Omental fat pad (tissue), 4 donors: ENCODE results near the gene CD47. TPM values are rescaled to one million over a fixed set of nuclear protein-coding genes. Genes with fewer than 3 reads are reported as not detected.

Experiments
- ATAC-seq: fragments of 150-250 bp; one replicate; pipeline ENCODE4 v1.9.1; 2016; ENCODE audit warnings: mild to moderate bottlenecking, moderate library complexity; ENCODE audit not compliant: low FRiP score
- DNase-seq: peaks from one replicate; pipeline ENCODE4 v3.0.0-alpha.2; 2019; ENCODE audit warnings: low spot score
- total RNA-seq, 4 donors: library from RNA; depleted of rRNA; stranded (reverse); fragments of >200 nt; gene quantifications; one replicate each; pipeline ENCODE4 v1.1.0, GENCODE V29; 2016
- TF ChIP-seq, protein P1 (sequence below), 3 donors: fragments of 450-650 bp; IDR thresholded peaks; one replicate each; pipeline ENCODE4 v1.5.1; 2016 to 2017; ENCODE audit warnings: antibody characterized with exemption in 3 of 3, mild to moderate bottlenecking in 3 of 3, moderate library complexity in 2 of 3

Gene CD47
- total RNA-seq, 4 donors from 2014 or later, result 42.7 to 58.7 (median 56.0) TPM

DNA sequence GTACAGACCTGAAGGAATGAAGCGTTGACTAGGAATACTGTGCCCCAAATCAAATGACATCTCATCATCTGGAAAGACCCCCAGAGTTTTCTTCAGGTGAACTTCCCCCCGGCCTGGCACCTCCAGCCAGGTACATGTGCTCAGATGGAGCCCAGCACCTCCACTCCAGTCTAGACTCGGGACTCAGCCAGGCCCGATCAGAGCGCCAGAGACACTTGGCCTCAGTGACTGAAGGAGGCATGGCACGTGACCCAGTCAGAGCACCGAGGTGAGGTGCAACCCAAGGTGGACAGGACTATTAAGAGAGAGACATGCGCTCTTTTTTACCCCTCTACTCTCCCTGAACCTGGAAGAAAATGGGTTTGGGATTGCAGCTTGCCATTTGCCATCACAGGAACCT, 48.5 kb downstream of the CD47 start:
- ATAC-seq (no peak), DNase-seq (no peak)
- TF ChIP-seq, protein P1, sequence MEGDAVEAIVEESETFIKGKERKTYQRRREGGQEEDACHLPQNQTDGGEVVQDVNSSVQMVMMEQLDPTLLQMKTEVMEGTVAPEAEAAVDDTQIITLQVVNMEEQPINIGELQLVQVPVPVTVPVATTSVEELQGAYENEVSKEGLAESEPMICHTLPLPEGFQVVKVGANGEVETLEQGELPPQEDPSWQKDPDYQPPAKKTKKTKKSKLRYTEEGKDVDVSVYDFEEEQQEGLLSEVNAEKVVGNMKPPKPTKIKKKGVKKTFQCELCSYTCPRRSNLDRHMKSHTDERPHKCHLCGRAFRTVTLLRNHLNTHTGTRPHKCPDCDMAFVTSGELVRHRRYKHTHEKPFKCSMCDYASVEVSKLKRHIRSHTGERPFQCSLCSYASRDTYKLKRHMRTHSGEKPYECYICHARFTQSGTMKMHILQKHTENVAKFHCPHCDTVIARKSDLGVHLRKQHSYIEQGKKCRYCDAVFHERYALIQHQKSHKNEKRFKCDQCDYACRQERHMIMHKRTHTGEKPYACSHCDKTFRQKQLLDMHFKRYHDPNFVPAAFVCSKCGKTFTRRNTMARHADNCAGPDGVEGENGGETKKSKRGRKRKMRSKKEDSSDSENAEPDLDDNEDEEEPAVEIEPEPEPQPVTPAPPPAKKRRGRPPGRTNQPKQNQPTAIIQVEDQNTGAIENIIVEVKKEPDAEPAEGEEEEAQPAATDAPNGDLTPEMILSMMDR (IDR thresholded peaks at IDR 0.05), result no peak

DNA sequence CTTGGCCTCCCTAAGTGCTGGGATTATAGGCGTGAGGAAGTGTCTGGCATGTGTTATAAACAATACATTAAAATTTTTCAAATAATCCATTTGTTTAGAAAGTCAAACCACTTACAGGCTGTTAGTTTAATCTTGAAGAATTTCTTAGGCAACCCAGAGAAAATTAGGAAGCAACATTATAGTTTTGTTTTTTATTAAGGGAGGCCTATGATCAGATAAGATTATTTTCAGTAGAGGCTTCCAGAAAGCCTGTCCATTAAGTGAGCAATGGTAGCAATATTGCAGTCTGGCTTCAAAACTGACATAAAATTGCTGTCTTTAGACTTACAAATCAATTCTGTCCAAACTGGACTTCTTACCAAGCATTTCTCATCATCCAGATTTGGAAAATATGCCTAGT, 49.6 kb downstream of the CD47 start:
- TF ChIP-seq, protein P1 (IDR thresholded peaks at IDR 0.05), result no peak
- ATAC-seq, result peak; percentile 19

DNA sequence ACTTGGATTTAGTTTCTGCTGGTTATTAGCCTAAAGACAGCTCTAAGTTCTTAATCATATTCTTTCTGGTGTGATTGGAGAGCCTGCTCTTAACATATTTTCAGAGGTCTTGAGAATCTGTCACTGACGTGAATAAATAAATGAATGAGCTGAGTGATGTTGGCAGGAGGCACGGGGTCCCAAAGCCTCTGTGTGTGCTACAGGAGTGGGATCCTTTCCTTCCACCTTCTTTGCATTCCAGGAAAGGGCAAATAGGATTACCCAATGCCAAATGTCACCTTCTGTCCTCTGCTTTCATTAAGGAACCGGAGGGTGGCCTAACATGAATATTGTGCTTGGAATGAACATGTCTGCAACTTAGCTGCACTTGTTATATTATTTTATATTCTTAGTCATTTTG, 53.1 kb downstream of the CD47 start:
- DNase-seq (no peak), ATAC-seq (no peak)

More for the DNA sequence above, 49.6 kb downstream of the CD47 start:
- no peak for DNase-seq

DNA sequence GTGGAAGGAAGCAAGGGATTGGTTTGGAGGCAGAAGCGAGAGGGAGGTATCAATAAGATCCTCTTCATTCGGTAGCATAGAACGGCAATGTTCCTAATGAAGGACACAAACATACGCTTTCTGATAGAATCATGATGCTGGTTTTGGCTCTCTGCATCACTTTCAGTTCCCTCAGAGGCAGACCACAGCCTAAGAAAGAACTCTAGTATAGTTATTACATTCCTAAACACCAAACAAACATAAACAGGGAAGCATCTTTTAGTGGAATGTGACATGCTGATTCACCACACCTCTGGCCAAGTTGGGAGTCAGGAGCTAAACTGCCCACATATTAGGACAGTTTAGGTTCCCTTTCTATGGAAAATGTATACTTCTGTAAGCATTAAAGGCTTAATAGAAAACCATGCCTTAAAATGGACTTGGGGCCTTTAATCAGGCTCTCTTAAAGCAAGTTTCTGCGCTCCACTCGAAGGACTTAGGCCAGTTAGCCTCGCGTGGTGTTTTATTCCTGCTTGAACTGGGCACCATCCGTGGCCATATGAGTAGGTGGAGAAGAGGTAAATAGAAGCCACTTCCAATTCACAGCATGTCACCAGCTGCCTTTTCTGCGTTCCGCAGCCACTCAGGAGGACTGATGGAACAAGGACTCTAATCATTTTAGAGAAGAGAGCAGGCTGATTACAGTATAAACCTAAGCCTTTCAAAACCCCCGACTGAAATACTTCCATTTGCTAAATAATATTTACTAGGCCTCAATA, 53.7 kb downstream of the CD47 start:
- TF ChIP-seq, protein P1 (IDR thresholded peaks at IDR 0.05), result no peak
- no peak for ATAC-seq
- DNase-seq, result no peak

More for the DNA sequence above, 53.1 kb downstream of the CD47 start:
- TF ChIP-seq, protein P1 (IDR thresholded peaks at IDR 0.05), result no peak

DNA sequence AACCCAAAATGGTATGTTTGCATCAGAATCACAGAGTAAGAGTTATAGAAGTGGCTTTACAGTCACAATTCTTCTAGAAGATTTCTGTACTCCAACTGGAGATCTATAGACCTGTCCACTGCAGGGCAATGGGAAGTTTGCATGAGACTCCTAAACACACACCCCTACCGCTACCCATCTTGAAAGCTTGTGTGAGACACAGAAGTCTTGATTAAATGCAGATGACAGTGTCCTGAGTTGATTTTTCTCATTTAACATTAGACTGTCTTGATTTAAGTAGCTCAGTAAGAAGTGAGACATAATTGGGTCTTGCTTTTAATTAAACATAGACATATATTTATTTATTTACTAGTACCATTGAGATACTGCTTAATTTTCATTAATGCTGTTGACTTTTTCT, 54.4 kb downstream of the CD47 start:
- DNase-seq (no peak), ATAC-seq (no peak)
- TF ChIP-seq, protein P1 (IDR thresholded peaks at IDR 0.05), result no peak

DNA sequence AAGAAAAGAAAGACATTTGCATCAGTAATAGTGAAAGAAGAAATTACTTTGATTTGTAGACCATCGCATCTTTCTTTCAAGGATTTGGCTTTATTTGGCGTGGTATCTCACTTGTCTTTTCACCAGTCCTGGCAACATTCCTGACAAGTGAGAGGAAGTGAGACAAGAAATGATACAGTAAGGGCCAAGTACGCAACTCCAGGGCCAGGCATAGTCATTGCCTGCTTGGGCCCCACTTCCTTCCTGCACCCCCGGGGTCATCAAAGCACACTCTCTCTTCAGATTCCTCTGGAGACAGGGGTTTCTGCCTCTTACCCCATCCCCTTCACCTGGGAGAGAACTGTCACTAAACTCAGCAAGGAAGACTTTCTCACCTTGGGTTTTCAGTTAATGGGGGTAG, 55.1 kb downstream of the CD47 start:
- TF ChIP-seq, protein P1 (IDR thresholded peaks at IDR 0.05), result no peak

DNA sequence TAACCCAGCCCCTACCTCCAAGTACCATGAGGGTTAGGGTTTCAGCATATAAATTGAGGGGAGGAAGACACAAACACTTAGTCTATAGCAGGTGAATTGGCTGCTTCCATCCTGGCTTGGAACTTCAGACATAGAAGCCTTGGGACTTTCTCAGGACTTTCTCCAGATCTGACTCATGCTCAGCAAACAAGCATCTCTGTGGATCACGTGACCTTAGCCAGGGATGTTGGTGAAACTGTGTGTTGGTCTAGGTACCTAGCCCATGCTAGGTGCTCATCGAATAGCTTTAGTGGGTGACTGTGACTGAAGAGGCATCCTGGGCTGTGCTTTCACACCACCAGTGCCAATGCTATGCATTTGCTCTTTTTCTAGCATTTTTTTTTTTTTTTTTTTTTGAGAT, 58.9 kb downstream of the CD47 start:
- no peak for DNase-seq
- TF ChIP-seq, protein P1 (IDR thresholded peaks at IDR 0.05), result no peak
- no peak for ATAC-seq

More for the DNA sequence above, 55.1 kb downstream of the CD47 start:
- ATAC-seq (no peak), DNase-seq (no peak)
